ENCODE data around the gene CARS2. TPM values are rescaled to one million over a fixed set of nuclear protein-coding genes. Genes with fewer than 3 reads are reported as not detected.
"Not testable (repeated sequence)": the region's sequence is repeated elsewhere in the genome, so short reads cannot be mapped to it uniquely, and the experiment has no call there.

CARS2 gene
- total and polyA plus RNA-seq, 2 donors from 2014 or later, result 57.1 to 57.9 TPM

DNA sequence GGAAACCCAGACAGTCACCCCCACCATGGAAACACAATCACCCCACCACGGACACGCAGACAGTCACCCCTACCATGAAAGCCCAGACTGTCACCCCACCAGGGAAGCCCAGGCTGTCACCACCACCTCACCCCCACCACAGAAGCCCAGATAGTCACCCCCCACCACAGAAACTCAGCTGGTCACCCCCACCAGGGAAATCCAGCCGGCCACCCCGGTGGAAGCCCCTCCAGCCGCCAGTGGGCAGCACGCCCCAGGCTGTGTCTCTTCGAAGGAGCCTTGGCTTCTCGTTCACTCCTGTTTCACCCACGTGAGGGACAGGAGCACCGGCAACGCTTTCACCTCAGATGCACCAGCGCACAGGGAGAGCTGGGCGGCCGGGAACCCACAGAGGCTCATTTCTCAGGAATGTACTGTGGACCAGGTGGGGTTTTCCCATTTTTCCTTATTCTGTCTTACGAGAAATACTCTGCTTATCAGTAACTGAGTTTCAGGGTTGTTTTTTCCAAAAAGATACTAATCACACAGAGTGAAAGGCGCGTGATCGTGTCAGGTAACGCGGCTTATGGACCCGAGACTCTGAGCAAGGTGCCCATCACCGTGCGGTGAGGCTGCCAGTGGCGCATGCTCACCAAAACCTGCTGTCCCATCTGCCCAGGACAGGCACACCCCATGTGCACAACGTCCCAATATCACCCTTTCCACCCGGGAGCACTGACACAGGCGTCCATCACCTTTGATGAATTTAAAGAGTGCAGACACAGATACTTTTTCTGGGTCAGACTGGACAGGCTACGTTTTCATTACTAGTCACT, 28.0 kb downstream of the CARS2 start:
- Histone ChIP-seq H3K4me1 (ENCODE audit: control insufficient read depth in 2 of 3, insufficient read depth in 2 of 3, low read depth in 1 of 3, low read length in 3 of 3) (no peaks in the 10 kb centered on the region), H3K4me3 (ENCODE audit: low read length in 3 of 3) (no peak overlapping the region), H3K36me3 (ENCODE audit: control insufficient read depth in 2 of 3, insufficient read depth in 3 of 3, low read length in 3 of 3) (peaks cover 9 to 18% (median 16%) of the 10 kb centered on the region in 3 donors), H3K27ac (ENCODE audit: low read depth in 2 of 2, low read length in 2 of 2) (no peak overlapping the region), H3K9me3 (ENCODE audit: control insufficient read depth in 2 of 3, insufficient read depth in 1 of 3, low read length in 3 of 3) (no peaks in the 10 kb centered on the region), H3K27me3 (ENCODE audit: control insufficient read depth, insufficient read depth, low read length) (no peaks in the 10 kb centered on the region), H3K9ac (ENCODE audit: low read length in 3 of 3) (no peak overlapping the region)
- intact Hi-C loops (cut with DNase I), result no loop called here
- TF ChIP-seq, protein P1, sequence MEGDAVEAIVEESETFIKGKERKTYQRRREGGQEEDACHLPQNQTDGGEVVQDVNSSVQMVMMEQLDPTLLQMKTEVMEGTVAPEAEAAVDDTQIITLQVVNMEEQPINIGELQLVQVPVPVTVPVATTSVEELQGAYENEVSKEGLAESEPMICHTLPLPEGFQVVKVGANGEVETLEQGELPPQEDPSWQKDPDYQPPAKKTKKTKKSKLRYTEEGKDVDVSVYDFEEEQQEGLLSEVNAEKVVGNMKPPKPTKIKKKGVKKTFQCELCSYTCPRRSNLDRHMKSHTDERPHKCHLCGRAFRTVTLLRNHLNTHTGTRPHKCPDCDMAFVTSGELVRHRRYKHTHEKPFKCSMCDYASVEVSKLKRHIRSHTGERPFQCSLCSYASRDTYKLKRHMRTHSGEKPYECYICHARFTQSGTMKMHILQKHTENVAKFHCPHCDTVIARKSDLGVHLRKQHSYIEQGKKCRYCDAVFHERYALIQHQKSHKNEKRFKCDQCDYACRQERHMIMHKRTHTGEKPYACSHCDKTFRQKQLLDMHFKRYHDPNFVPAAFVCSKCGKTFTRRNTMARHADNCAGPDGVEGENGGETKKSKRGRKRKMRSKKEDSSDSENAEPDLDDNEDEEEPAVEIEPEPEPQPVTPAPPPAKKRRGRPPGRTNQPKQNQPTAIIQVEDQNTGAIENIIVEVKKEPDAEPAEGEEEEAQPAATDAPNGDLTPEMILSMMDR (IDR thresholded peaks at IDR 0.05; ENCODE audit: borderline replicate concordance, extremely low read depth, insufficient read depth), result no peak
- no peak for DNase-seq
- no peak for FAIRE-seq

DNA sequence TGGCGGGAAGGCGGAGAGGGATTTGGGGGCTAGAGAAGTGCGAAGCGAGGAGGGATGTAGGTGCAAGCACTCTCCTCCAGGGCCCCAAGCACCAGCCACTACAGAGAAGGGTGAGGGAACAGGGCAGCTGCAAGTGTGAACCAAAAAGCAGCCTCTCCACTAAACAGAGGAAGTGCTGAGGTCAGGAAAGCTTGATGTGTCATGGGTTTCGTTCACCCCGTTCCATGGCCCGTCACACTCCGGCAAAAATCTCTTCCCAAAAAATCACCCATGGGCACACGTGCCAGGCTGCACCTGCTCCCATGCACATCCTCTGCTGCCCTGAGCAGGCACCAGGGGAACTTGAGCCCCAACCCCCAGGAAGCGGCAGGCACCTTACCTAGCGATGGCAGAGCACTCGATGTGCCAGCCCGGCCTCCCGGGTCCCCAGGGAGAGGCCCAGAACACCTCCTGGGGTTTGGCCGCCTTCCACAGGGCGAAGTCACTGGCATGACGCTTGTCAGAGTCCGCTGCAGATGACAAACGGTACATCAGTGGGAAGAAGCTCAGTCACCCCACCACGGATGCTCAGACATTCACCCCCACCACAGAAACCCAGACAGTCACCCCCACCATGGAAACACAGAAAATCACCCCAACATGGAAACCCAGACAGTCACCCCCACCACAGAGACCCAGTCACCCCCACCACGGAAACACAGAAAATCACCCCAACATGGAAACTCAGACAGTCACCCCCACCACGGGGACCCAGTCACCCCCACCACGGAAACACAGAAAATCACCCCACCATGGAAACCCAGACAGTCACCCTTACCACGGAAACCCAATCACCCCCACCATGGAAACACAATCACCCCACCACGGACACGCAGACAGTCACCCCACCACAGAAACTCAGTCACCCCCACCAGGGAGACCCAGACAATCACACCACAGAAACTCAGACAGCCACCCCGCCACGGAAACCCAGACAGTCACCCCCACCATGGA, 29.0 kb downstream of the CARS2 start:
- no peak overlapping the region for H3K9ac ChIP-seq (ENCODE audit: low read length in 3 of 3)
- no peak for DNase-seq

DNA sequence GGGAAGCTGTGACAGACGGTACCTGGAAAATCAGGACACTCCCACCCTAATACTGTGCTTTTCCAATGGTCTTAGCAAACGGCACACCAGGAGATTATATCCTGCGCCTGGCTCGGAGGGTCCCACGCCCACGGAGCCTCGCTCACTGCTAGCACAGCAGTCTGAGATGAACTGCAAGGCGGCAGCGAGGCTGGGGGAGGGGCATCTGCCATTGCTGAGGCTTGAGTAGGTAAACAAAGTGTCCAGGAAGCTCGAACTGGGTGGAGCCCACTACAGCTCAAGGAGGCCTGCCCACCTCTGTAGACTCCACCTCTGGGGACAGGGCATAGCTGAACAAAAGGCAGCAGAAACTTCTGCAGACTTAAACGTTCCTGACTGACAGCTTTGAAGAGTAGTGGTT, 36.1 kb downstream of the CARS2 start:
- FAIRE-seq; intact Hi-C loops (cut with DNase I); H3K4me1 ChIP-seq (ENCODE audit: control insufficient read depth in 2 of 3, insufficient read depth in 2 of 3, low read depth in 1 of 3, low read length in 3 of 3); DNase-seq; H3K27me3 ChIP-seq (ENCODE audit: control insufficient read depth, insufficient read depth, low read length); H3K4me3 ChIP-seq (ENCODE audit: low read length in 3 of 3); H3K27ac ChIP-seq (ENCODE audit: low read depth in 2 of 2, low read length in 2 of 2); H3K9me3 ChIP-seq (ENCODE audit: control insufficient read depth in 2 of 3, insufficient read depth in 1 of 3, low read length in 3 of 3); H3K9ac ChIP-seq (ENCODE audit: low read length in 3 of 3): not testable (repeated sequence)
- peaks cover 4 to 18% (median 14%) of the 10 kb centered on the region in 3 donors for H3K36me3 ChIP-seq (ENCODE audit: control insufficient read depth in 2 of 3, insufficient read depth in 3 of 3, low read length in 3 of 3)

More for the DNA sequence above, 29.0 kb downstream of the CARS2 start:
- intact Hi-C loops (cut with DNase I), result no loop called here
- no peak overlapping the region for H3K4me3 ChIP-seq (ENCODE audit: low read length in 3 of 3)
- no peak for FAIRE-seq
- TF ChIP-seq, protein P1 (IDR thresholded peaks at IDR 0.05; ENCODE audit: borderline replicate concordance, extremely low read depth, insufficient read depth), result no peak
- no peaks in the 10 kb centered on the region for H3K9me3 ChIP-seq (ENCODE audit: control insufficient read depth in 2 of 3, insufficient read depth in 1 of 3, low read length in 3 of 3)
- H3K4me1 ChIP-seq (ENCODE audit: control insufficient read depth in 2 of 3, insufficient read depth in 2 of 3, low read depth in 1 of 3, low read length in 3 of 3), result no peaks in the 10 kb centered on the region
- H3K27me3 ChIP-seq (ENCODE audit: control insufficient read depth, insufficient read depth, low read length), result no peaks in the 10 kb centered on the region
- peaks cover 7 to 15% (median 13%) of the 10 kb centered on the region in 3 donors for H3K36me3 ChIP-seq (ENCODE audit: control insufficient read depth in 2 of 3, insufficient read depth in 3 of 3, low read length in 3 of 3)
- no peak overlapping the region for H3K27ac ChIP-seq (ENCODE audit: low read depth in 2 of 2, low read length in 2 of 2)

DNA sequence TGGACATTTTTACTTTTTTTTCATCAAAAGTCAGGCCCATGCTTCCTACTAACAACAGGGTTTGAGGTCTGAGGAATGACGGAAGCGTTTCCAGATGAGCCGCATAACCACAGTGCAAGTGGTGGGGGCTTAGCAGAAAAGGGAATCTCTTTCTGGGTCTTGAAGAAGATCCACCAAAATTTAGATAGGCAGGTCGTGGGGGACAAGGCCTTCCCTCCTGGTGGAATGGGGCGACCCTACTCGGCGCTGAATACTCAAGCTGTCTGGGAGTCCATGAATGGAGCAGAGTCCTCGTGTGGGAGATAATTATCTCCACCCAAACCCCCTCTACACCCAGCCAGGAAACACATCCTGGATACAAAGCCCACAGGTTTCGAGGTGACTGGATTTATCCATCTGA, 36.9 kb downstream of the CARS2 start:
- DNase-seq, result no peak
- Histone ChIP-seq H3K9me3 (ENCODE audit: control insufficient read depth in 2 of 3, insufficient read depth in 1 of 3, low read length in 3 of 3) (no peaks in the 10 kb centered on the region), H3K27ac (ENCODE audit: low read depth in 2 of 2, low read length in 2 of 2) (no peak overlapping the region), H3K36me3 (ENCODE audit: control insufficient read depth in 2 of 3, insufficient read depth in 3 of 3, low read length in 3 of 3) (peaks cover 4 to 22% (median 16%) of the 10 kb centered on the region in 3 donors), H3K4me3 (ENCODE audit: low read length in 3 of 3) (no peak overlapping the region), H3K9ac (ENCODE audit: low read length in 3 of 3) (no peak overlapping the region), H3K27me3 (ENCODE audit: control insufficient read depth, insufficient read depth, low read length) (no peaks in the 10 kb centered on the region), H3K4me1 (ENCODE audit: control insufficient read depth in 2 of 3, insufficient read depth in 2 of 3, low read depth in 1 of 3, low read length in 3 of 3) (no peaks in the 10 kb centered on the region)
- TF ChIP-seq, protein P1 (IDR thresholded peaks at IDR 0.05; ENCODE audit: borderline replicate concordance, extremely low read depth, insufficient read depth), result no peak
- intact Hi-C loops (cut with DNase I), result no loop called here
- no peak for FAIRE-seq

All from kidney (tissue), 14 donors.